ENCODE results near the gene TREX2.

The TREX2 gene

GRCh38 chrX:153397256-153397960, 48.4 kb downstream of the TREX2 start:
- H3K4me3 ChIP-seq (ENCODE audit: low read depth, low read length), result no peak overlapping the region
- TF ChIP-seq, protein P1, sequence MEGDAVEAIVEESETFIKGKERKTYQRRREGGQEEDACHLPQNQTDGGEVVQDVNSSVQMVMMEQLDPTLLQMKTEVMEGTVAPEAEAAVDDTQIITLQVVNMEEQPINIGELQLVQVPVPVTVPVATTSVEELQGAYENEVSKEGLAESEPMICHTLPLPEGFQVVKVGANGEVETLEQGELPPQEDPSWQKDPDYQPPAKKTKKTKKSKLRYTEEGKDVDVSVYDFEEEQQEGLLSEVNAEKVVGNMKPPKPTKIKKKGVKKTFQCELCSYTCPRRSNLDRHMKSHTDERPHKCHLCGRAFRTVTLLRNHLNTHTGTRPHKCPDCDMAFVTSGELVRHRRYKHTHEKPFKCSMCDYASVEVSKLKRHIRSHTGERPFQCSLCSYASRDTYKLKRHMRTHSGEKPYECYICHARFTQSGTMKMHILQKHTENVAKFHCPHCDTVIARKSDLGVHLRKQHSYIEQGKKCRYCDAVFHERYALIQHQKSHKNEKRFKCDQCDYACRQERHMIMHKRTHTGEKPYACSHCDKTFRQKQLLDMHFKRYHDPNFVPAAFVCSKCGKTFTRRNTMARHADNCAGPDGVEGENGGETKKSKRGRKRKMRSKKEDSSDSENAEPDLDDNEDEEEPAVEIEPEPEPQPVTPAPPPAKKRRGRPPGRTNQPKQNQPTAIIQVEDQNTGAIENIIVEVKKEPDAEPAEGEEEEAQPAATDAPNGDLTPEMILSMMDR (IDR thresholded peaks at IDR 0.05; ENCODE audit: insufficient read depth, low read depth, low read length, missing control alignments), result no peak
- no peak for DNase-seq (ENCODE audit: low read depth)

DNA sequence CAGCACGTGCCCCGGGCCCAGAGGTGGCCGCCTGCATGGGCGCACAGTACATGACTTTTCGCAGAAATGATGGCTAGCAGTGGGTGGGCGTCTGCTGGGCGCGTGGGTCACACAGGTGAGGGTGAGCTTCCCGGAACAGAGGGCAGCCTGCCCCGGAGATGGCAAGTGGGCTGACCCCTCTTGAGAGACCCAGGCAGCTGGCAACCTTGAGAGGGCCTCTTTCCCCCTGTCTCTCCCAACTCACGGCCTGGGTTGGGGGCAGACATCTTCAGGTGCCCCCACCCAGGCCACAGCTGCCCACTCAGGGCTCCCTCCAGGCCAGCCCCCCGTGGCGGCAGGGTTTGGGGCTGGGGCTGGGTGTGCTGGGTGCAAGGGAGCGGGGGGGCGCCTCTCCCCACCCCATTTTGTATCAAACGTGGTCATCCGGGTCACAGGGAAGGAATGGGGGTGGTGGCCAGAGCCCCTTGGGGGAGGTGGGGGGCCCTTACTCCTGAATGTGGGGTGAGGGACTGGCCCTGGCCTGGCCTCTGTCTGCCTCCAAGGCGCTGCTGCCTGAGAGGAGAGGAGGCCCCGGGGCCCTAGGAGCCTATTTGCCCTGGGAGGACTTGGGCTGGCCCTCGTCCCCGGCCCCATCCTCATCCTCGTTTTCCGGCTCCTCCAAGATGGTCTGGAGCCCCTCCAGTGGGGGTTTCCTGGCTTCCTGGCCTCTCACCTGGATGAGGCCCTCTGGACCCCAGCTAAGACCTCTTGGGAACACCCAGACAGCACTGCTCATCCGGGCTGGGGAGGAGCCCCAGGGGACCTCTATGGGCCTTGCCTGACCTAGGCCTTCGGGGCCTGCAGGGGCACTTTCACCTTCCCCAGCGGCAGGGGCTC, 49.3 kb downstream of the TREX2 start:
- TF ChIP-seq, protein P1 (IDR thresholded peaks at IDR 0.05; ENCODE audit: insufficient read depth, low read depth, low read length, missing control alignments), result no peak
- no peak for DNase-seq (ENCODE audit: low read depth)
- no peak overlapping the region for H3K4me3 ChIP-seq (ENCODE audit: low read depth, low read length)

DNA sequence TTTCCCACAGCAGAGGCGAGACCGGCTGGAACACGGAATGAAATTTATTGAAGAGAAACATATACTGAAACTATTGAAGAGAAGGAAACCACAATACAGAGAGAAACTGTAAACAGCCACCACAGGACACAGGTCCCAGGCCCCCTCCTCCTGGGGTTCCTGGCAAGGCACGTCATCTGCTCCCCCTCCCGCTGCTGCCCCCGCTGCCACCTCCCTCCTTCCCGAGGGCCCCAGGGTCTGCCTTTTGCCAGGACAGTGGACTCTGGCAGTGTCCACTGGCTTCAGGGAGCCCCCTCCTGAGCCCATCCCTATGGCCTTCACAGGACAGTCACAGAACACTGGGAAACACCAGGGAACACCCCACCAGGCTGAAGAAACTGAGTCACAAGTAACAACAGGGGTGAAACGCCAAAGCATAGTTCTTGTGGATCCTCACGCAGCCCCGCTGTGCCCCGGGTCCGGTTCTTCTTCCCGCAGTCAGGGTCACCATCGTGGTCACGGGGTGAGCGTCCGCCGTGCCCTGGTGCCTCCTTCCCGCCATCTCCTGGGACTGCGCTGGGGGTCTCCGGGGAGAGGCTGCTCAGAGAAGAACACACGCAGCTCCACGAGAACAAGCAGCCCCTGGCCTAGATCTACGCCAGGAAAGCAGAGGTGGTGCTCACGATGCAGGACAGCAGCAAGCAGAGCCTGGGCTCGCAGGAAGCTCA, 50.1 kb downstream of the TREX2 start:
- peak; percentile 9 for DNase-seq (ENCODE audit: low read depth)

GRCh38 chrX:153394612-153395011, 51.2 kb downstream of the TREX2 start:
- no peak overlapping the region for H3K4me3 ChIP-seq (ENCODE audit: low read depth, low read length)
- TF ChIP-seq, protein P1 (IDR thresholded peaks at IDR 0.05; ENCODE audit: insufficient read depth, low read depth, low read length, missing control alignments), result no peak
- no peak for DNase-seq (ENCODE audit: low read depth)

More for the DNA sequence above, 50.1 kb downstream of the TREX2 start:
- H3K4me3 ChIP-seq (ENCODE audit: low read depth, low read length), result no peak overlapping the region
- TF ChIP-seq, protein P1 (IDR thresholded peaks at IDR 0.05; ENCODE audit: insufficient read depth, low read depth, low read length, missing control alignments), result no peak
